ENCODE measurements around the gene KCTD3. TPM values are rescaled to one million over a fixed set of nuclear protein-coding genes. Genes with fewer than 3 reads are reported as not detected.

KCTD3 gene
- total RNA-seq, 1 experiment from 2014 or later: 42.0 TPM

DNA sequence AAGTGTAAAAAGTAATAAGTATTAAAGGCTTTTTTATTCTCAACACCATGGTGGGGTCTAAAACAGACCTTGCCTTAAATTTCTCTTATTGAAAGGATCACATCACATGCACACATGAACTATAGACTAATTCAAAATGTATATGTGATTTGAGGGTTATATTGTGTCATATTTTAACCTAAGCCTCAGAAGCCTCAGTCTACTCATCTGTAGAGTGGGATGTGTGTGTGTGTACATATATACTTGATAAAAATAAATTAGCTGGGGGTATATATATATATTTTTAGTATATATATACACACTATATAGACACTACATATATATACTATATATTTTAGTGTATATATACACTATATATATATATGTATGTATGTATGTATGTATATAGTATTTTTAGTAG is 58.8 kb downstream of the KCTD3 start:
- no peak for DNase-seq
- no peak overlapping the region for H3K4me3 ChIP-seq
- H3K36me3 ChIP-seq: peaks cover 6% of the 10 kb centered on the region
- H3K27me3 ChIP-seq: no peaks in the 10 kb centered on the region
- H3K9me3 ChIP-seq: no peaks in the 10 kb centered on the region

DNA sequence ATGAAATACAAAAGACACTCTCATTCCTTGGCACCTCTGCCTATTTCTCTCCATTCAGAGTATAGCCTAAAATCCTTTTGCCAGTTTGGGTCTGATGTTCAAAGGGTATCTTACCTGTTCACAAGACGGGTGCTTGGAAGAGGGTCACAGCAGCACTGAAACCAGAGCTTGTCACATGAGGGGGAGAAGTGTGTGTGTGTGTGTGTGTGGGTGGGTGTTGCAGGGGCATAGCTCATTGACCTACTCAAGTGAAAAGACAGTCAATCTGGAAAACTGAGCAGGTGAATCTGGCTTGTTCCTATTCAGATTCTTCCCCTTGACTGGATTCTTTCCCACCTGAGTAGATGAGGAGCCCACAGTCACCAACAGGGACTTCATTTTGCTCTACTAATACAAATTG is 63.9 kb downstream of the KCTD3 start:
- no peaks in the 10 kb centered on the region for H3K36me3 ChIP-seq

DNA sequence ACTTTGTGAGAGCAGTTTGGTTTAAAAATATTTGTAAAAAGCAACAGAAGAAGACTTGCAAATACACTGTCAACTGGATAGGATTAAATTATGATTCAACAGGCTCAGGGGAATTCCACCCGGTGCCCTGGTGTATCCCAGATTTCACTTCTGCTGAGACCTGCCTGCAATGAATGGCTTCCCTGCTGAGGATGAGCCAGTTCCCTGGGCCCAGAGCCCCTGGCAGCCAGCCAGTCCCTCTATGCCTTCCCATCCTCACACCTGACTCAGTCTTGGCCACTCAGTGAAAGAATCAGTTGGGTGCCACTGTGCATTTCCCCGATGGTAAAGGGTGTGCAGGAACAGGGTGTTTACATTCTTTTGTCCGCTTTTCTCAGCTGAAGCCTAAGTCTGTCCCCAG is 64.4 kb downstream of the KCTD3 start:
- no peak overlapping the region for H3K4me3 ChIP-seq
- H3K36me3 ChIP-seq: no peaks in the 10 kb centered on the region
- no peaks in the 10 kb centered on the region for H3K27me3 ChIP-seq
- H3K9me3 ChIP-seq: no peaks in the 10 kb centered on the region
- DNase-seq: peak; percentile 94

More for the DNA sequence above, 63.9 kb downstream of the KCTD3 start:
- H3K9me3 ChIP-seq: no peaks in the 10 kb centered on the region
- no peak for DNase-seq
- no peaks in the 10 kb centered on the region for H3K27me3 ChIP-seq
- no peak overlapping the region for H3K4me3 ChIP-seq

DNA sequence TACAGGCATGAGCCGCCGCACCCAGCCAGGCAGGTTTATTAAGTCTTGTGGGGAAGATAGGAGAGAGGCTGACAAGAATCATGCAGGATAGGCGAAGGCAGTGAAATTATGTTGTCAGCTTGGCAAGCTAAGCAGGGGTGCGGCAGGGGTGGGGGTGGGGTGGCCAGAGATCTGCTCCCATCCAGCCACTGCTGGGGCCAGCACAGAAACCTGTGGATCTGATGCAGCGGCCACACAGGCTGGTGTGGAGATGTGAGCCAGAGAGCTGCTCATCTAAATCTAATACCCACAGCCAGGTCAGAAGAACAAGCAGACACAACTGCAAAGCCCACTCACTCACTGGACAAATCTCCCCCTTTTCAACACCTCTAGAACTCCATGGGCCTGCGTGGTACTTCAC is 68.7 kb downstream of the KCTD3 start:
- H3K4me3 ChIP-seq: no peak overlapping the region
- no peaks in the 10 kb centered on the region for H3K9me3 ChIP-seq
- no peak for DNase-seq
- H3K36me3 ChIP-seq: no peaks in the 10 kb centered on the region
- no peaks in the 10 kb centered on the region for H3K27me3 ChIP-seq

DNA sequence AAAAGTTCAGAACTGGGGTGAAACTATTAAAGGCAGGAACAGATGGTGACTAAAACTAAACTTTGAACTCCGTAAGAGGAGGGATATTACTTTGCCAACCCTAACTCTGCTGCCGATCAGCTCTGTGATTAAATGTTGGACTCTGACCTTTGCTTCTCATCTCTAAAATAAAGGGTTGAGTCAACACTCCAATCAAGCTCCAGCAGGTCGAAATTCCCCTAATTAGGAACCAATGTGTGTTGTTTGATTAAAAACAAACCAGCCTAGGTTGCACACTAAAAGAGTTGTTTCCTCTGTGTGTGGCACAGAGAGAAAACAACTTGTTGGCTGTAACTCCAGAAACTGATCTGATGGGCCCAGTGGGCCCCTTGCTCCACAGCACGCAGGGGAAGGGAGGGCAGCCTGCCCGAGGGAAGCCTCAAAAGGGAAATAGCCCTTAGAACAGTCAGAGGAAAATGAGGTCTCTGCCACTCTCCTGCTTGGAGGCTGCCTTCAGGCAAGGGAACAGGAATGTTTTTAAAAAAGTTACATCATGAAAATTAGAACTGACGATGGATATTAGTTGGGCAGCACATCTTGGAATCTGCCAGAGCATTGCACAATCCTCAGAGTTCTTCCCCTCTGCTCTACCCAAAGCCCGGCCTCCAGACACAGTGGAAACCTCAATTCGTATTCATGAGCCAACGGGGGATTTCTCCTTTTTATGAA is 69.3 kb downstream of the KCTD3 start:
- no peaks in the 10 kb centered on the region for H3K36me3 ChIP-seq
- no peaks in the 10 kb centered on the region for H3K27me3 ChIP-seq
- peak overlapping the region; percentile 18 for H3K4me3 ChIP-seq
- no peaks in the 10 kb centered on the region for H3K9me3 ChIP-seq
- peak; percentile 66 for DNase-seq

DNA sequence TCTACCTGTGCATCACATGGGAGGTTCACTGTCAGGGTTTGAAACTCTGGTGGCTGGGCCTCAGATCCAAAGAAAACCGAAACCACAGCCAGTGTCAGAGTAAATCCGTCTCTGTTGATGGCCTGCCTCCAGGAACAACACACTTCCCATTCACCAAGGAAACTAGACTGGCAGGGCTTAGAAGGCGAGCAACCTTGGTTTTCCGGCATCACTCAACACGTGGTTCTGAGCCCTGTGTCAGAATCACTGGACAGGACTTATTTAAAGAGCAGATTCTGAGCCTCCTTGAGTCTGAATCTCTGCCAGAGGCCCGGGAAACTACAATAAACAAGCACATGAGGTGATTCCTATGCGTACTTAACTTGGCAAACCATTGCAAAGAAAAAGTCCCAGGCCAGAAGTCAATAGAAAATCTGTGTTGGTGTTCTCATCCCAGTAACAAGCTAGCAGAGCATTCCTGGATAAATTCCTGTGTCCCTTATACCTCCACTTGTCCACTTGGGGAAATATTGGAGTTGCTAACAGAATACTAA is 70.0 kb downstream of the KCTD3 start:
- Histone ChIP-seq H3K27me3 (no peaks in the 10 kb centered on the region), H3K36me3 (no peaks in the 10 kb centered on the region), H3K4me3 (peak overlapping the region; percentile 18), H3K9me3 (no peaks in the 10 kb centered on the region)
- peak; percentile 92 for DNase-seq

DNA sequence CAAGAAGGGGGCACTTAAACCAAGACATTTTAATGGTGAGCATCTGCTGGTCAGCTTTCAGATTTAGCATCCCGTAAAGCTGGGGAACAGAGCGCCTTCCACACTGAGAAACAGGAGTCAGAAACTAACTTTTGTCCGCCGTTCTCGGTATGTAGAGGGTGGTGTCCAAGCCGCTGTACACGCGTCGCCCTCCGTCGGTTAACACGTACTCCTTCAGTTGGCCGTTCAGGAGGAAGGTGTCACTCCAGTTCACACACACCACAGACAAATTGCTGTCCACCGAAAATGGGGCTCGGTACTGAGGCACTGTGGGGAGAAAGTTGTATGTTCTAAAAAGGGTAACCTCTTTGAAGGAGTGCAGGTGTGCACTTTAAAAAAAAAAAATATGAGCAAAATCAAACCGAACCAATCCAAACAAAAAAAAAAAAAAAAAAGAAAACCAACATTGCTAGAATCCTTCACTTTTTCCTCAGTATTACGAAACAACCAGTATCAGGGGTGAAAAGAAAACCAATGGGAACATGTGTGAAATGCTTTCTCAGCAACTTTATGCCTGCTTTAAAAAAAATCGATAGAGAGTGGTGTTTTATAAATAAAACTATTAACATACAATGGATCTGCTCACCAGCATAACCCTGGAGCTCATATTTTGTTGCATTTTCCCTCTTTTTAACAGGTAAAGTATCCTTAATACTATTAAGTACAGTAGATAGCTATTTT is 73.5 kb downstream of the KCTD3 start:
- H3K36me3 ChIP-seq: no peaks in the 10 kb centered on the region
- H3K4me3 ChIP-seq: no peak overlapping the region
- no peaks in the 10 kb centered on the region for H3K27me3 ChIP-seq
- H3K9me3 ChIP-seq: no peaks in the 10 kb centered on the region
- DNase-seq: no peak

DNA sequence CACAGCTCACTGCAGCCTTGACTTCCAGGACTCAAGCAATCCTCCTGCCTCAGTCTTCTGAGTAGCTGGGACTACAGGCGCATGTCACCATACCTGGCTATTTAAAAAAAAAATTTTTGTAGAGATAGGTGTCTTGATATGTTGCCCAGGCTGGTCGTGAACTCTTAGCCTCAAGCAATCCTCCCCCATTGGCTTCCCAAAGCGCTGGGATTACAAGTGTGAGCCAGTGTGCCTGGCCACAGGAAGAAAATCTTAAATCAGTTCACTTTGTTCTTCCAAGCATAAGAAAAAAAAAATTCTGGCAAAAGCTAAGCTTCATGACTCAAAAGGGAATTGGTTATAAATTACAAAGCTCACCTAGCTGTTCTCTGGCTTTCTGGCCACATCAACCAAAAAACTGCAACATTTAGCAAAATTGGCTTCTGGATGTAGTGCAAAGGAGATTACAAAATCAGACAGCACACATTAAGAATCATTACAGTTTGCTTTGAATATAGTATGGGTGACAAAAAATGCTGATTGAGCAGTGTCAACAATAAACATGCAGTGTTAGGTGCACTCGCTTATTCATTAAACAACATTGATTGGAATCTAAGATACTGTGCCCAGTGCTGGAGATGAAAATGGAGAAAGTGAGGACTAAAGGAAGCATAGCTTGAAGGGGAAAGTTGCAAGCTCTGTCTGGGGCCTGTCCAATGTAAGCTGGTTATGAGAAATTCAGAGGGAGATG is 76.7 kb downstream of the KCTD3 start:
- DNase-seq: no peak
- Histone ChIP-seq H3K9me3 (no peaks in the 10 kb centered on the region), H3K27me3 (no peaks in the 10 kb centered on the region), H3K36me3 (no peaks in the 10 kb centered on the region), H3K4me3 (no peak overlapping the region)

DNA sequence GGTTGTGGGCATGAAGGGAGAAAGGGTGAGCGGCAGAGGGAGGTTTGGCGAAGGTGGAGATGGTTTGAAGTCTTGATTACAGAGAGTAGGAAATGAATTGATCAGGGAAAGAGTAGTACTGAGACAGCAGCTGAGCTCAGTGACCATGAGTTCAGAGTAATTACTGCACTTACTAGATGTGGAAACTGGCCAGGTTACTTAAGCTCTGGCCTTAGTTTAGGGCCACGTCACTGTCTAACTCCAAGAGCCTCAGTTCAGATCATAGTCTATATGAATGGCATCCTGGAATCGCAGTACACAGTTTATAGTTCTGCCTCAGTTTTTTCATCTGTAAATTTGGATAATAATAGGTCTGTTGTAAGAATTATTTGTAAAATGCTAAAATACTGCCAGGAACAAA is 78.1 kb downstream of the KCTD3 start:
- no peaks in the 10 kb centered on the region for H3K36me3 ChIP-seq
- H3K27me3 ChIP-seq: no peaks in the 10 kb centered on the region
- no peaks in the 10 kb centered on the region for H3K9me3 ChIP-seq
- H3K4me3 ChIP-seq: no peak overlapping the region
- DNase-seq: no peak

DNA sequence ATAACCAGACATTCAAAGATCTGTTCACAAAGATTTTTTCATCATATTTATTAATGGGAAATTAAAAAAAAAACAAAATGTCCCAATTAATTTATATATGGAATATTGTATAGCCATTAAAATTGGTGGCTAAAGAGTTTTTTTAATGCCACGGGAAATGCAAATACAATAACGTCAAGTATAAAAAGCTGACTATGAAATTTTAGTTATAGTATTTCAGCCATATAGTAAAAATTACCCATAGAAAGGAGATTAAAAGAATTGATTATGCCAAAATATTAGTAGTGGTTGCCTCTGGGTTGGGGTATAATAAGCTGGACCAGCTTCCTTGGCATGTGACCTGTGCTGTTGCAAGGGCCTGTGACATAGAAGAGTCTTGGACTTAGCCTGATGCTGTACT is 78.8 kb downstream of the KCTD3 start:
- no peaks in the 10 kb centered on the region for H3K27me3 ChIP-seq
- H3K9me3 ChIP-seq: no peaks in the 10 kb centered on the region
- DNase-seq: no peak
- no peak overlapping the region for H3K4me3 ChIP-seq
- no peaks in the 10 kb centered on the region for H3K36me3 ChIP-seq

DNA sequence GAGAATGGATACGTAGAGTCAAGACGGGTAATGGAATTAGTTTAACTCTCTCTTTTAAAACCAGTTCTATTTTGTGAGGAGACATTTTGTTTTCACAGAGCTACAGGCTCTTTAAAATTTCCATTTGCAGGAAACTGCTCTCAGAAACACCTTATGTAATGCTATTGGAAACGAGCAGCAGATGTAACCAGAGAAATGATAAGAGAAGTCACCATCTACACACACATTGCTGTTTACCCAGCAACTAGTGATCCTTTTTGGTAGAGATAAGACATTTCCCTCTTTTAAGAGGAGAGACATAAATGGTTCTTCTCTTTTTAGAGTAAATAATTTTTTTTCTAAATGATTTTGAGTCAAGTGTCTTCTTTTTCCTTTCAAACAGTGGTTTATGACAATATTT is 80.6 kb downstream of the KCTD3 start:
- H3K36me3 ChIP-seq: no peaks in the 10 kb centered on the region
- no peak for DNase-seq
- H3K4me3 ChIP-seq: no peak overlapping the region
- H3K9me3 ChIP-seq: no peaks in the 10 kb centered on the region
- no peaks in the 10 kb centered on the region for H3K27me3 ChIP-seq

DNA sequence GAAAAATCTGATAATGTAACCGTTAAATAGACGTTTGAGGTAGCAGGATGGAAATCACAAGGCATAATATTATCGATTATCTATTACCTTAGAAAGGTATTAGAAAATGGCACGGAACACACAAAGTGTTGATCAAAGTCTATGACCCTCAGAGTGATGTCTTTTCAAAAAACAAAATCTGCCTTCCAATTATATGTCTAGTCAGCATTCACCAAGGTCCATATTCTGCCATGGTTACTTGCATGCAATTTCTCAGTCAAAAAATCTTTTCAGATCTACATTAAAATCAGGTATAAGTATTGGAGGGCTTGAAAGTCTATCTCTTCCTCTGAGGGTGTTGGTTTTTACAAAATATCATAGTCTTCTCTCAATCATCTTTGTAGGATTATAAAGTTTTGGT is 81.9 kb downstream of the KCTD3 start:
- H3K36me3 ChIP-seq: no peaks in the 10 kb centered on the region
- no peaks in the 10 kb centered on the region for H3K27me3 ChIP-seq
- DNase-seq: no peak
- no peaks in the 10 kb centered on the region for H3K9me3 ChIP-seq
- H3K4me3 ChIP-seq: no peak overlapping the region

DNA sequence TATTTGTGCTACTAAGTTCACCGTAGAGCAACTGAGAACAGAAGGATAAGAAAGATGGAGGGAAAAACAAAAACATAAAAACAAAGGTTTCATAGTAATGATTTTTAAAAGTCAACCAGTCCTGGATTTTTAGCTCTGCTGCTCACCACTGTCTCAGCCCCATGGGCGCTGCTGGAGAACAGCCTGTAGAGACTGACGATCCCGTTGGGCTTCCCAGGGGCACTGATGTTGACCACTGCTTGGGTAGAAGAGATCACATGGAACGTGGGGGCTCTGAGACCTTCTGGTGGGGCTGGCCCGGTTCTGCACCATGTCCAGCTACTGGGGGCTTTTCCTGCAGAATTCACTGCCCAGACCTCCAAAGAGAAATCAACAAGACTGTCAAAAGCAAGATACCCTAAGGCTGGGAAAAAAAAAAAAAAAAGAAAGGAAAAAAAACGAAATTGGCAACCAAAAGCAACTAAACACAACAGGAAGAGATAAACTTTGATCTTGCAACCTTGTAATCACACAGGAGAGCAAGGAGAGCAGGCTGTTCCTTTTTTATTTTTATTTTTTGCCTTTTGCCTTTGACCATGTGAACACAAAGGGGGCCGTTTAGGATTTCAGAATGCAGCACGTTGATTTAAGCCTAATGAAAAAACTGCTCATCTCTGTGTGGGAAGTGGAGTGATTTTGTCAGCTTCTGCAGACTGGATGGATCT is 83.5 kb downstream of the KCTD3 start:
- DNase-seq: no peak
- Histone ChIP-seq H3K9me3 (no peaks in the 10 kb centered on the region), H3K4me3 (no peak overlapping the region), H3K36me3 (no peaks in the 10 kb centered on the region), H3K27me3 (no peaks in the 10 kb centered on the region)

DNA sequence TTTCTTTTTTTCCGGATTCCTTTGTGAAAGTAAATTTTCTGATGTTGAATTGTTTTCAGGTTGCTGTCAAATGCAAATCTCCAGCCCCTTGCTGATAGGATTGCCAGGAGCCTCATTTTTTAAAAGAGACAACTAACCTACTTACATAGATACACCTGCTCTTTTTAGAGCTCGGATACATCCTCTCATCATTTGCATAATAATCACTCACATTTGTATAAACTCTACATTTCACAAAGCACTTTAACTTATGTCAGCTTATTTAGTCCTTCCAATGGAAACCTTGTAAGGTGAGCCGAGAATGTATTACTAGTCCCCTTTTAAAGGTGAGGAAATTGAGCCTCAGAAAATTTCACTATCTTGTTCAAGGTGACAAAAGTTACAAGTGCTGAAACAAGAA is 84.8 kb downstream of the KCTD3 start:
- Histone ChIP-seq H3K4me3 (no peak overlapping the region), H3K27me3 (no peaks in the 10 kb centered on the region), H3K36me3 (no peaks in the 10 kb centered on the region), H3K9me3 (no peaks in the 10 kb centered on the region)
- no peak for DNase-seq

DNA sequence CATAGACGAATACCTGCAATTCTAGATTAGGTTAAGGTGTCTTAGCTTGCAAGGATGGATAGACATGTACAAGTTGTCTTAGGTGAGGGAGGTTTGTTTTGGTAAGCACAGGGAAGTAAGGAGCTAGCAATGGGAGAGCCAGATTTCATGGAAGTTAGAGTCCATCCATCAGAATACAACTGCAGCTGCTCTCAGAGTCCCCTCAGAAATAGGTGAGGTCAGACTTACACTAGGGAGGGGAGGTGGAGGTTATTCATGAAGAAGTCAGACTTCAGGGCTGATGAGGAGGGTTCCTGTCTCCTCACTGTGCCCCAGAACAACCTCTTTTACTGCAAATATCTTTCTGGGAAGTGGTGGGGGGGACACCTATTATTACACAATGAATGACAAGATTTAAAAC is 85.3 kb downstream of the KCTD3 start:
- Histone ChIP-seq H3K9me3 (no peaks in the 10 kb centered on the region), H3K27me3 (no peaks in the 10 kb centered on the region)

DNA sequence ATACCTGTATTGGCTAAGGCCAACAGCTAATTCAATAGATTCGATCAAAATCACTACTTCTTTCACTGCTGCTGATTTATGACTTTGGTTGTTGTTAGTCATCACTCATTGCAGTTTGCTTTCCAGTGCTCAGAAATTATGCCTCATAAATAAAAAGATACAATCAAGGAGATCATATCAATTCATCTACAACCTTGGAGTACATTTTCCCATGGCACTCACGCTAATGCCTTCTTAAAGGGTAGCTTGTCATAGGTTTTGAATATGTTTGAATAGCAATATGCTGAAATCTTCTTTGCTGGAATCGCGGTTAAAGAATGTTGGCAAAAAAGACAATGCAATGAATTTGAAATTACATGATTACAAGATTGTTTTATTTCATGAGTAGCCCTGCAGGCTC is 89.9 kb downstream of the KCTD3 start:
- Histone ChIP-seq H3K9me3 (no peaks in the 10 kb centered on the region), H3K36me3 (no peaks in the 10 kb centered on the region), H3K27me3 (no peaks in the 10 kb centered on the region), H3K4me3 (no peak overlapping the region)
- no peak for DNase-seq

More for the DNA sequence above, 85.3 kb downstream of the KCTD3 start:
- Histone ChIP-seq H3K4me3 (no peak overlapping the region), H3K36me3 (no peaks in the 10 kb centered on the region)
- no peak for DNase-seq

DNA sequence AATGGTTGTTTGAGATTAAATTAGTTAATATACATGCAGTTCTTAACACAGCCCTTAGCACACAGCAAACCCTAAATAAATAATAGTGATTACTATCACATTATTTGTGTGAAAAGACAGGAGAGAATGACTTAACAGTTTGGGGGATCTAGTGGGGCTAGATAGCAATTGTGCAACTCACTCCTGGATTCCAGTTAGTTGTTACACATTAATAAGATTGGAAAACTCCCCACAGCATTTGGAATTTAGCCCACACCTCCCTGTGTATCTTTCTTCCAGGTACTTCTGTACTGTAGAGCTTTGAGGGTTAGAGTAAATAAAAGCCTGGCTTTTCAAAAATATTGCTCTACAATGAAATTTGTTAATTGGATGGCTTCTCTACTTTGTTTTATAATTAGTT is 93.2 kb downstream of the KCTD3 start:
- no peaks in the 10 kb centered on the region for H3K27me3 ChIP-seq
- H3K9me3 ChIP-seq: no peaks in the 10 kb centered on the region
- DNase-seq: no peak
- H3K36me3 ChIP-seq: no peaks in the 10 kb centered on the region
- H3K4me3 ChIP-seq: no peak overlapping the region

All from MG63 (cell line).